NB4 (cell line): ENCODE data around the gene HOXD4.
A peak's percentile ranks its signal among the peaks of the same experiment; 100 is the strongest.

Experiments used
- DNase-seq: peaks from one replicate; pipeline ENCODE4 v3.0.0; 2010; ENCODE audit warnings: low read depth
- H3K4me3 ChIP-seq: one replicate; pipeline ENCODE4 v1.5.1; 2011; ENCODE audit warnings: mild to moderate bottlenecking, low read depth, low read length, moderate library complexity
- CTCF ChIP-seq: IDR thresholded peaks from one replicate; pipeline ENCODE4 v1.5.1; 2012; ENCODE audit warnings: low read depth, low read length
- MYC ChIP-seq: IDR thresholded peaks from 2 replicates; pipeline ENCODE4 v1.6.1; 2011; ENCODE audit warnings: low read depth, low read length
- POLR2A ChIP-seq: IDR thresholded peaks from 2 replicates; pipeline ENCODE4 v1.6.1; 2011; ENCODE audit warnings: mild to moderate bottlenecking; ENCODE audit not compliant: insufficient read length; ENCODE audit errors: extremely low read depth
- TF ChIP-seq, protein P1 (sequence below): IDR thresholded peaks from 2 replicates; pipeline ENCODE4 v1.6.1; 2011; ENCODE audit warnings: low read depth, low read length

HOXD4 gene

DNA sequence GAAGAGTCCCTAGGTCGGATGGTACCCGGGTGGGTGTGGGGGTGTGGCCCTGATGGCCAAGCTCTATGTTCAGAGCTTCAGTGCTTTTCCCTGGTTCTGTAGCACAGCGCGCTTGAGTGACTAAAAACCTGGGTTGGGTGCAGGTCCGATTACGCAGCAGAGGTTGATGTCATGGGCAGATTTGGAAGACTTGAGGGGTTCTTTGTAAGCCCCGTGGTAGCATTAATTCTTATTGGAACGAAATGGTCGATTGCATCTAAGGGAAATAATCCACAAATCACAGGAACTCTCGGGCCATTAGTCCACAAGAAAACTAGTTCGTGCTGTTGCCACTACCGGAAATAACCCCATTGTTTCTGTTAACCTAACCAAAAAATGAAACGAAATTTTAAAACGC is 12.8 kb upstream of the HOXD4 start:
- H3K4me3 ChIP-seq = no peak overlapping the region
- TF ChIP-seq MYC = no peak
- TF ChIP-seq, protein P1, sequence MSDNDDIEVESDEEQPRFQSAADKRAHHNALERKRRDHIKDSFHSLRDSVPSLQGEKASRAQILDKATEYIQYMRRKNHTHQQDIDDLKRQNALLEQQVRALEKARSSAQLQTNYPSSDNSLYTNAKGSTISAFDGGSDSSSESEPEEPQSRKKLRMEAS = no peak
- TF ChIP-seq CTCF = no peak
- no peak for TF ChIP-seq POLR2A
- no peak for DNase-seq

- no peak overlapping the region for H3K4me3 ChIP-seq
- DNase-seq = no peak
- no peak for TF ChIP-seq CTCF
- TF ChIP-seq, protein P1 = no peak
- TF ChIP-seq MYC = no peak
These were observed 12.3 kb upstream of the HOXD4 start for GRCh38 chr2:176138923-176139660.

DNA sequence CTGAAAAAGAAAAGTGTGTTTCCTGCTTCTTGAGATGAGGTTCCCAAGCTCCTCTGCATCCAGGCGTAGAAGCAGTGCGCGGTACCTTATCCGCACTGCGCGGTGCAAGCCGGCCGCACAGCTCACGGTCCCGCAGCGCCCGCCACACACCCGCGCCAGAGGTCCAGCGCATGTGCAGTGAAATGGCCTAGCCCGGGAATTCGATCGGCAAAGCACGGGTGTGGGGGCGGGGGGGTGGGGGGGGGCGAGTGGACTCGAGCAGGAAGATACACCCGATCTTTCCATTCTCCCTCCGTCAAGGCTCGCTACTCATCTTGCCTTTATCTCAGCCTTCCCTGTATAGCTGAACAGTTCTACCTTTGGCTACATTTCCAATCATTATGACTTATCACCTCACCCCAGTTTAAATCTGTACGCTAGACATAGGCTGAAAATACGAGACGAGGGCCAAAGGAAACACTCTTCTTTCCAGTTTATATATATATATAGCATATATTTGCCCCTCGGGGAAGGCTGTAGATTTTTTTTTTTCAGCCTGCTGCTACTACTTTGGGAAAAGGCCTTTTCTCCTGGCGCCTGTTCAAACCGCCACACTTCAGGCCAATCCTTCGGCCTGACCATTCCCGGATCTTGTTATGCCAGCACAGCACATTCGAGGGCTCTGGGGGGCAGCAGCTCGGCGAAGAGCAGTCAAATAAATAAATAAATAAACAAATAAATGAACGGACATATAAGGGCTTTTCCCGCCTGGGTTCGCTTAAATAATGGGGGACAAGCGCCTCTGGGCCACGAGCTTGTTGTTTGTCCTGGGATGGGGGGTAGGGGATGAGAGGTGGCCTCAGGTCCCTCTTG is 11.5 kb upstream of the HOXD4 start:
- H3K4me3 ChIP-seq = no peak overlapping the region
- DNase-seq = no peak
- TF ChIP-seq CTCF = no peak
- TF ChIP-seq MYC = no peak
- TF ChIP-seq, protein P1 = no peak
- no peak for TF ChIP-seq POLR2A

DNA sequence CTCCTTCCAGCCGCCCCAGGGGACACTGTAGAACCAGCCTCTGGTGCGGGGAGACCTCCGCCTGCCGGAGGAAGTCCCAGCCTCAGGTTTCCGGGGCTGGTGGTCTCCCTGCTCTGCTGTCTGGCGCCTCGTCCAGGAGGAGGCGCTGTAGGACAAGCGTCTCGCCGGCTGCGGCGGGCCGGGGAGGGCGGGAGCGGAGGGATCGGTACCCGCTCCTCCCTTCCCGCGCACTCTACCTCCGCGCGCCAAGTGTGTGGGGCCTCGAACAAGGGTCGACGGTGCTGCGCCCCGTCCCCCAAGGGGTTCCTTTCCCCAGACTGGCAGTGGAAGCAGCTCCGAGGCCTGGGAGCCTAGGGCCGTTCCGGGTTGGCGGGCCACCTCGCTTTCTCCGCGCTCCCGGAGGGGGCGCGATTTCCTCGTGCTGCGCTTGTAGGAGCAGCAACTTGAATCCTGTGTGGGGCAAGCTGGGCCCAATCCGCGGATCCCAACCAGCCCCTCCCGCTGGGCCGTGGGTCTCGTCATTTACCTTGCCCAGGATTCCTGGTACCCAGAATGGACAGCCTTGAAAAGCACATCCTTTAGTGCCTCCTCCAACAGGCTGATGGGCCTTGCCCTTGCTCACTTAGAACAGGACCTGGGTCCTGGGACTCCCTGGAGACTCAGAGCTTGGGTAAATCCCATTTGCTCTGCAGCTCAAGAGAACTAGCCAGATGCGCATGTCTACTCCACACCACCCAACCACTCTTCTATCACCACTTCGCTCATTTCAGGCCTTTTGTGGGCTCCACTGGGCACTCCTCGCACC is 10.6 kb upstream of the HOXD4 start:
- peak; percentile 83 for DNase-seq
- no peak overlapping the region for H3K4me3 ChIP-seq
- TF ChIP-seq, protein P1 = no peak
- TF ChIP-seq MYC (no peak), CTCF (peak; percentile 83), POLR2A (no peak)

- TF ChIP-seq, protein P1 = no peak
- TF ChIP-seq CTCF (no peak), MYC (no peak), POLR2A (no peak)
- DNase-seq = no peak
- H3K4me3 ChIP-seq = no peak overlapping the region
These were observed 9.1 kb upstream of the HOXD4 start for GRCh38 chr2:176142281-176142680.
